HG02981 (cell line): ENCODE data around the gene TASOR2.

Experiments
- ATAC-seq: cut with Tn5 transposase; IDR thresholded peaks from one replicate; pipeline ENCODE4 v1.9.1; 2021; ENCODE audit warnings: mild to moderate bottlenecking, moderate library complexity; ENCODE audit not compliant: unreplicated experiment

The TASOR2 gene

DNA sequence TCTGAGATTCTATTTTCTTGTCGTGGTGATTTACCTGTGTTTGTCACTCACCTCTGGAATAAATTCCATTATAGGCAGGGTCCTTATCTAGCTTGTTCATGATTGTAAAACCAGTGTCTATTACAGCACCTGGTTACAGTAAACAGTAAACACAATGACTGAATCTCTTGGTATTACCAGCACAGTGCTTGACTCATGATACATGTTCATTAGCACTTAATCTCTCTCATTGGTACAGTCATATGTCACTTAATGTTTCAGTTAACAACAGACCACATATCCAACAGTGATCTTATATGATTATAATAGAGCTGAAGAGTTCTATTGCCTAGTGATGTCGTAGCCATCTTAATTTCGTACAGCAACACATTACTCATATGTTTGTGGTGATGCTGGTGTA lies 1.6 kb upstream of the TASOR2 start:
- ATAC-seq, result no peak

DNA sequence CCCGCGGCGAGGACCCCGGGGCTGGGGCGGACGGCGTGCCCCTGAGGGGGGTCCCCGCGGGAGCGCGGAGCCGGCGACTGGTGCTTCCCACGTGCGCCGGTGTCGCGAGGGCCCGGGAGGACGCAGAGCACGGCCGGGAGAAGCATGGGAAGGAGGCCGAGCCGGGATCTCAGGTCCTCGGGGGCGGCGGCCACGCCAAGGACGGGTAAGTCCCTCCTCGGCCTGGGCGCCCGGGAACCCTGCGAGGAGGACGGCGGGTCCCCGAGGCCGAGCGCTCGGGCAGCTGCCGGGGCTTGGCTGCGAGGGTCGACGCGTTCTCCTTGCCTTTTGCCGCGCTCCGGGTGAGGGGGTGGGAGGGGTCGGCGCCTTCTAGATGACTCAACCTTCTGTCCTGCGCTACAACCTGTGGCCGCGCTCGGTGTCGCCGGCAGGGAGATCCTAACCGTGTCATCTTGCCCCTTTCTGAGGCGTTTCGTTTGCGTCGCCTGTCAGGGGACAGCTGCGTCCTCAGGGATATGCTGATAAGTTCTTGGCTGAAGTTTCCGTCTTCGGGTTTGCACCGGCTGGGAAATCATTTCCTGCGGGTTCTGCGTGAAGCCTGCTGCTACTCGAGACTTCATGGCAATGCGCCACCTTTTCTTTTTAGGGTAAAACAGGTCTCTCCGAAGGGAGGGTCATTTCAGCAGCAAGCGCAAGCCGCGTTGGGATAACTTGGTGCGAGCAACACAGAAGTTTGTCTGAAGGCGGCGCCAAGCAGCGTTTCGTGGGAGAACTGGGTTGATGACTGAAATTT lies 529 bp downstream of the TASOR2 start:
- peak; percentile 62 for ATAC-seq

DNA sequence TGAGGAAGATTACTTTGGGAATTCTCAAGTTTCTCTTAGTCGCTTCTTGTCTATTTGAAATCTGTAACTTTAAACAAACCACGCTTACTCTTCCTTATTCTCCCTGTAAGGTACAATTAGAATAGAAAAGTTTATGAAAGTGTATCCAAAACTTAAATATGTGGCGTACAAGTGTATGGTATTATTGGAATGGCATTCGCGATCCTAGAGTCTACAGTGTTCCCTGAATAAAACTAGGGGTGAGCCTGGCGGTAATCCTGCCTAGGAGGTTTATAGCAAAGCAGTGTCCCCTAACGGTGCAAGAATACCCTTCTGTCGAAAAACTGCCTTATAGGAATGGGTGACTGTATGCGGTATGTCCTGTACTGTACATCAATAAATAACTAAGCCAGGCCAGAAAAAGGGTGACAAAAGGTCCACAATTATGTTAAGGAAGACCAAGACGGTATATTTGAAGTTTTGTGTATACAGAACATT lies 1.2 kb downstream of the TASOR2 start:
- no peak for ATAC-seq

DNA sequence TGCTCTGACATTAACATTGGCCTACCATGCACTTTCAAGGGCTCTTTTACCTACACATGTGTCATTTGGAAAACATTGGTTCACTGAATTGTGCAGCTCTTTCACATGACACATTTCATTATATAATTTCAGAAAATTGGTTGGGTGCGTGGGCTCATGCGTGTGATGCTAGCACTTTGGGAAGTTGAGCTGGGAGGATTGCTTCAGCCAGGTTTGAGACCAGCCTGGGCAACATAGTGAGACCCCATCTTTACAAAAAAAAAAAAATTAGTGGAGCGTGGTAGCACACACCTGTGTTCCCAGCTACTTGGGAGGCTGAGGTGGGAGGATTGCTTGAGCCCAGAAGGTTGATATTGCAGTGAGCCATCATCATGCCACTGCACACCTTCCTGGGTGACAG lies 3.9 kb downstream of the TASOR2 start:
- ATAC-seq, result no peak

DNA sequence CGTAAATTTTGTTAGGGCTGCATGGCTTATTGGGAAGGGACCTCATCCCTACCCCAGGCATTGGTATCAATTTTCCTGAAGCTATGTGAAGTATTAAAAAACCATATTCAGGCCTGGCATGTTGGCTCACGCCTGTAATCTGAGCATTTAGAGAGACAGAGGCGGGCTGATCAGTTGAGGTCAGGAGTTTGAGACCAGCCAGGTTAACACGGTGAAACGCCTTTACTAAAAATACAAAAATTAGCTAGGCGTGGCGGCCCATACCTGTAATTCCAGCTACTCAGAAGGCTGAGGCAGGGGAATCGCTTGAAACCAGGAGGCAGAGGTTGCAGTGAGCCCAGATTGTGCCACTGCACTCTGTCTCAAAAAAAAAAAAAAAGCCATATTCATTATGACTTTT lies 7.1 kb downstream of the TASOR2 start:
- ATAC-seq, result no peak

DNA sequence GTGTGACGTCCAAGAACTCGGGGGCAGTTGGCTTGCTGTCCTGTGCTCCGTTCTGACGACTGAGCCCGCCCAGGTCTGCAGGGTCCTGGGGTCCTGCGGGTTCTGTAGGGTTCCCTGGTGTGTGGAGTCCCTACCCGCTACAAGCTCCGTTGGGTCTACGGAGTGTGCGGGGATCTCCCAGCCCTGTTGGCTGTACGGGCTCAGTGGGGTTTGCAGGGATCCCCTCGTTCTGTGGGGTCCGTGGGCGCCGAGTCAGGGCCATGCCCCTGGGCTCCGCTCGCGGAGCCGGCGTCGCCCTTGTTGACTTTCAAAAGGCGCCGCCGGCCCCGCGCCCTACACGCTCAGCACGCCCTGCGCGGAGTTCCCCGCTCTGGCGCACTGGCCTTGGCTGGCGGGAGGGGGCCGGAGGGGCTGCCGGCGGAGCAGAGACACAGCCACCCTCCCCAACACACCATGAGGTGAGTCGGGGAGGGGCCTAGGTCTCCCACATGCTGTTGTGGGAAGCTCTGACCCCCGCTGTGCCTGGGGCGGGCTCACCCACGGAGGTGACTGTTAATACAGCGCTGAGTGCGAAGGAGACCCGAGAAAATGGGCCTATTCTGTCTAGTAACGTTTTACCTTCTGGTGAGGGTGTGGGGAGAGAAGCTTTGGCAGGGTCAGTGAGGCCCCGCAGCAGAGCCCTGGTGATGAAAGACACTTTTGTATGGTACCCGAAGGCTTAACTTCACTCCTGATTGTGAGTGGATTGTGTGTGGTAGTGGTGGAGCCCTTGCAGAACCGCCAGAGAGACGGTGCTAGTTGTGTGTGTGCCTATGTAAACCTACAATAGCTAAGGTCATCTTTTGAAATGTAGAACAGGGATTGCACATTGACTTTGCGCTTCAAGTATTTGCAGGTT lies 8.1 kb downstream of the TASOR2 start:
- ATAC-seq, result peak; percentile 90

DNA sequence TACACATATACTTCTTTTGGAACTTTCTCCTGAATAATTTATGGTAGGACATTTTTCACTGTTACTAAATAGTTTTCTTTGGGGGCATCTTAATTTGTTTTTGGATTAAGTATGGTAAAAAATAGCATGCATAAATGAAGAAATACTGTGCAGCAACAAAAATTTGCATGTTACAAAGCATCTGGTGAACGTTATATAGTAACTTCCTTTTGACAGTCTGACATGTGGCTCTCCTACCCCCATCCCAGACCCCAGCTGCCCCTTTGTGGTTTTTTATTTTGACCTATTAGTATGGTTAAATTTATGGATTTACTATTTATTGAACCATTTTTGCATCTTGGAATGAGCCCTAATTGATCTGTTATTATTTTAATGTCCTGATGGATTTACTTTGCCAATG lies 9.9 kb downstream of the TASOR2 start:
- ATAC-seq, result no peak

DNA sequence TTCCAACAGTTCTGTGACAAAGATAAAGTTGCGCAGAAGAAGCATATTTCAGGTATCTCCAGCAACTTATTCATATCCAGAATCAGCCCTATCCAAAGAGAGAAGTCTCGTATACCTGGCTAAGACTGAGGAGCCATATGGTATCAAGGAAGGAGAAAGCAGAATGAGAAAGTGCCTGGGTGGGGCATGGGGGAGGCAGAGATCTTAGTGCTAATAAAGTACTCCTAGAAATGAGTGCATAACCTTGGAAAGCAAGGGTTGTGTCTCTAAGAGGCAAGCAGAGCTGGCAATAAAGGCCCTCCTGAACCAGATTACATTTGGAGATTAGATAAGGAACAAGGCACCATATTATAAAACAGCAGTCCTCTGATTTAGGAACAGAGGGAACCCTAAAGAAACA lies 12.7 kb downstream of the TASOR2 start:
- ATAC-seq, result no peak

DNA sequence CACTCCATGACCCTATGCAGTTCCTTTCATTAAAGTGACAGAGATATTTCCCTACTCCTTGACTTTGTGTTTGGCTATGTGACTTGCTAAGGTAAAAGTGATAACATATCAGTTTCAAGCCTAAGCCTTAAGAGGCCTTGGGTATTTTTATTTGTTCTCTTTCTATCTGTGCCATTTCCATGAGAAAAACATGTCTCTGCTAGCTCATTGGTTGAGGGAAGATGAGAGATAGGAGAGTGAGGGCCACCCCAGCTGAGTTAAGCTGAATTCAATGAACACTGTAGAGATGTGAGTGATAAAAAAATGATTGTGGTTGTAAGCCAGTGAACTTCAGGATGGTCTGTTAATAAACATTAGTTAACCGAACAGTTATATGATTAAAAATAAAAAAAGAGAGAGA lies 13.4 kb downstream of the TASOR2 start:
- ATAC-seq, result no peak

DNA sequence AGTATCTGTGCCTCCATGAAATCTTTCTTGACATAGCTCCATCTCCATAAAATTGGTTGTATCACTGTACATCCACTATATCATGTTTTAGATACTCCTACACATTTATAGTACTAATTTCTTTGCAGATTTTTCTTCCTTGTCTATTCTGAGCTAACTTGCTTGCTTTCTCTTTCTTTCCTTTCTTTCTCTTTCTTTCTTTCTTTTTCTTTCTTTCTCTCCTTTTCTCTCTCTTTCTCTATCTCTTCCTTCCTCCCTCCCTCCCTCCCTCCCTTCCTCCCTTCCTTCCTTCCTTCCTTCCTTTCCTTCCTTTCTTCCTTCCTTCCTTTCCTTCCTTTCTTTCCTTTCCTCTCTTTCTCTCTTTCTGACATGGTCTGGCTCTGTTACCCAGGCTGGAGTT lies 23.7 kb downstream of the TASOR2 start:
- ATAC-seq, result no peak

DNA sequence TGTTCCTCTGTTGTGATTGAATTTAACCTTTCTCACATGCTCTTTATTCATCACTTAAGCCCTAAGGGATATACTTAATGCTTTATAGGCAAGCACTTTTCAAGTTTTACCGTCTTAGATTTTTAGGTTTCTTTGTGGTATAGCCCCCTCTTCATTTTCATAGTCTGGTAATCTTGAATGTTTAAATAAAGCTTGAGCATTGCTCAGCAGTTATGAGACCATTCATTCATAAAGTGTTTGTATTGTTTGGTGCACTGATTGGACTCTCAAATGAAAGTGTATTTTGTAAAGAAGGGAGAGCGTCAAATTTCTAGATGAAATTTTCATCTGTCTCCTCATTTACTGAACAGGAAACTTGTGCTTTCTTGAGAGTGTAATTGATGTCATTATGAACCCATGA lies 25.2 kb downstream of the TASOR2 start:
- ATAC-seq, result no peak

DNA sequence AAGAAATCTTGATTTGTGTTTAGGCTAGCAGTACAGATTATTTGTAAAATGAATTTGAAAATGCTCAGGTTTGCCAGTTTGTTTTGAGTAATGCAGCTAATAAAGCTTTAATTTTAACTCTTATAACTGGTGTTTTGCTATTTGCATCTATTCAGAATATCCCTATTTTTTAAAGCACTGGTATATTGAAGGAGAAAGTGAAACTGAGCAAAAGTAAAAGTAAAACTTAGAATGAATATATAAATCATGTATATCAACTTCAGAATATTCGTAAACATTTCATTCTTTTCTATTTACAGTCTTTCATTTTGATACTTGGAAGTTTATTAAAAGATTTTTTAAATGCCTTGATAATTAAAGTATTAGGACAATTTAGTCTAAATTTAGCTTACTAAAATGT lies 26.2 kb downstream of the TASOR2 start:
- ATAC-seq, result no peak

DNA sequence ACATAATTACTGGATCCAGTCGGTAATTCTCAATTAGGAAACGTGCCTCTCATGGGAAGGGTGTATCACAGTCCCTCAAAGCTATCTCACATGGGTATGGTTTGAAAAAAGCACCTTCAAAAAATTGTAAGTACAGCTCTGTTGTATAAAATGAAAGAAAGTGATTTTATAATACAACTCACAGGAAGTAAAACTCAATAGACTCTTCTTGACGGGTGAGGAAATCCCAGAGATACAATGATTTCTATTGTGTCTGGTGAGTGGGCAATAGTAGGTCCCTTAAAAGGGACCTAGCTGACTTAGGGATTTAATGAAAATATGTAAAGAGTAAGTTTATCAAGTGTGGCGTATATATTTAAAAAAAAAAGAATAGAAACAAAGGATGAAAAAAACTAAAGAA lies 27.0 kb downstream of the TASOR2 start:
- no peak for ATAC-seq

DNA sequence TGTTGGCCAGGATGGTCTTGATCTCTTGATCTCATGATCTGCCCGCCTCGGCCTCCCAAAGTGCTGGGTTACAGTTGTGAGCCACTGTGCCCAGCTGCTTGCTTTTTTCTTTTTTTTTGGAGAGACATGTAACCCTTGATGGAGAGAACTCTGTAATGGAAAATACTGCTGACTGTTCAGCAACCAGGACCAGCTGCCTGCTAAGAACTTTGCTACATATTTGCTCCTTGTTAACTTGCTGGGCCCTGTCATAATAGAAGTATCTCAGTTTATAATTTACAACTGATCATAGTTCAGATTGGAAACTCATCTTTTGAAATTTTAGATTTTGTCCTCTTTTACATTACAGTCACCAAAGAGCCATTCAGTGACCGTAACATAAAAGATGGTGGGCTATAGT lies 34.9 kb downstream of the TASOR2 start:
- no peak for ATAC-seq

DNA sequence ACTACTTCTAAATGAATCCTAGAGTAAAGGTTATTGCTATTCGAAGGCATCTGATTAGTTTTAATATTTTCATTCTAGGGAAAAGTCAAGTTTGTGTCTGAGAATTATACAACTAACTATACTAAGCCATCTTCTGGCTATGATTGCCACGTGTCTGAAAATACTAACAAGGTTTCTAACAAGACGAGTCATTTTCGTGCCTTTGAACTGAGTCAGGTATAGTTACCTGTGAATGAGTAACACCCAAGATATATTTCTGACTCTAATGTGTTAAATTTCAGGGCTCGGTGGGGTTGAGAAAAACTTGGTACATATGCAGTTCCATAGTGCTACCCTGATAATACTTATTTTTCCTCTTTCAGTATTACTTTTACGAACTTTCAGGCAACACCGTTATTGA lies 35.5 kb downstream of the TASOR2 start:
- no peak for ATAC-seq

DNA sequence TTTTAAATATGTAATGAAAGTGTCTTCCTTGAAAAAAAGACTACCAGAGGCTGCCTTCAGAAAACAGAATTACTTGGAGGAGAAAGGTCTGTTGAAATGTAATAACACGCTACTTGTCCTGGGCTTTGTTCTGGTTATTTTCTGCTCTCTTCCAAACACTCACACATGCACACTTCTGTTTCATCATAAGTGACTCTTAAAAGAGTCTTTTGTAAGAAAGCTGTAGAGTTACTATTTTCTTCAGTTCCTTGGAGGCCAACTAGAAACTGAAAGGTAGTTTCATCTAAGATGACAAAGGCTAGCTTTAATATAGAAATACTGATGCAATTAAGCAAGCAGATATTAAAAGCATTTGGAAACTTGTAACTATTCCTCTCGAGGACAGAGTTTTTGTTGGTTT lies 39.1 kb downstream of the TASOR2 start:
- ATAC-seq, result no peak

DNA sequence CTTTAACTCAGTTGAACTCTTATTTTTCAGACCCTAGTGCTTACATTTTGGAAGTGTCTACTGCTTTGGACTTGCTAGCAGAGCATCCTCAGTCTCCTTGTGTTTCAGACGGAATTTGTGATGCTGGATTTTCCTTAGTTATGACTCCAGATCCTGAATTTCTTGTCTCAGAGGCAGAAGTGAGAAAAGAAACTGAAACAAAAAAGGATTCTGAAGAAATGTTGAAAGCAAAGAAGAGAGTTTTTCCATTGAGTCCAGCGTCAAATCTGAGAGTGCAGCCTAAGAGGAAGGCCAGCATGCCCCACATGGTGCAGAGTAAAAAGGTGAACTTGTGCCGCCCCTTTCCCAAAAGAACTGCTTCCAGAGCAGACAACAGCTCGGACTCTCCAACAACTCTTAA lies 46.1 kb downstream of the TASOR2 start:
- no peak for ATAC-seq

DNA sequence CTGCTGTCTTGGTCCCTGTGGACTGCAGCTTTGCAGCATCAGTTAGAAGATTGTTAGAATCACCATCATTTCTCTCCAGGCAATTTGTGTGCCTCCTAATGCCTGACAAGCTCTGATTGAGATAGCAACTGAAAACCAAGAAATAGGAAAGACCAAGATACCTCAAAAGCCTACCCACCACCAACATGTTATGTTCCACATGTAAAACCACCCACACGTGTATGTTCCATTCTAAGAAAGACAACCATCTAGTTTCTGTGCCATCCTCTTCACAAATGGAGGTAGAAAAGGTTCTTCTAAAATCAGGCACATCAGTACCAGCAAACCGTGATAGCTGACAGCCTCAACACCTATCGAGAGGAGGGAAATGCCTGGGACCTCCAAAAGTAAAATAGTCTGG lies 46.9 kb downstream of the TASOR2 start:
- ATAC-seq, result no peak

DNA sequence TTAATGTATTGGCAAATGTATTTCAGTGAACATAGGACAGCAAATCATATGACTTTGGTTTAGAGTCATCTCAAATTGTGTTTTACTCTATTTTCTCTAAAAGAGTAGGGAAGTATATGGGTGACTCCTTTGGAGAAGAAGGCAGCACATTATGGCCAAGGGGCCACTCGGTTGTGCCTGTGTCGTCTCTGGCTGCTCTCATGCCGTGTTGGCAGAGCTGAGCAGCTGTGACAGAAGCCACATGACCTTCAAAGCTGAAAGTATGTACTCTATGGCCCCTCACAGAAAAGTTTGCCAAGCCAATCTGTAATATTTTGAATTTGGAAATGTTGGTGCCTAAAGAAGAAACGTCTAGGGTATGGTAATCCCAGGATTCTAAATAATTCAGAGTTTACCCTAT lies 47.5 kb downstream of the TASOR2 start:
- ATAC-seq, result no peak
